DND-41 (cell line): Measurements from ENCODE around the gene PREX1.

Experiments
- ATAC-seq: fragments of 200-7000 bp; cut with Tn5 transposase; 3 replicates; pipeline ENCODE4 v1.9.1; 2021; ENCODE audit warnings: low read depth; ENCODE audit not compliant: insufficient read depth
- DNase-seq: peaks from one replicate; pipeline ENCODE4 v3.0.0-alpha.2; 2020
- H2AFZ ChIP-seq: 2 replicates; pipeline ENCODE4 v1.6.0; 2012; ENCODE audit warnings: low read depth, low read length
- H3K27ac ChIP-seq: 2 replicates; pipeline ENCODE4 v1.5.1; 2012; ENCODE audit warnings: low read length, inconsistent platforms
- H3K27me3 ChIP-seq: fragments of 200-600 bp; sonication (generic); 2 replicates; pipeline ENCODE4 v1.6.0; 2012; ENCODE audit warnings: low read length, mild to moderate bottlenecking, inconsistent platforms; ENCODE audit not compliant: insufficient read depth, poor library complexity
- H3K36me3 ChIP-seq: 2 replicates; pipeline ENCODE4 v1.5.1; 2012; ENCODE audit warnings: low read length, inconsistent platforms; ENCODE audit not compliant: insufficient read depth
- H3K4me1 ChIP-seq: 2 replicates; pipeline ENCODE4 v1.5.1; 2012; ENCODE audit warnings: mild to moderate bottlenecking, low read length; ENCODE audit not compliant: insufficient read depth
- H3K4me2 ChIP-seq: 2 replicates; pipeline ENCODE4 v1.6.0; 2012; ENCODE audit warnings: mild to moderate bottlenecking, moderate library complexity, low read length, inconsistent platforms; ENCODE audit not compliant: insufficient read depth
- H3K4me3 ChIP-seq, 2 experiments: fragments of 200-600 bp in 1 of 2; shearing (Covaris generic) in 1 of 2; 2 replicates each; pipeline ENCODE4 v1.5.1; 2012 to 2016; ENCODE audit warnings: inconsistent platforms in 2 of 2, low read length in 2 of 2, mild to moderate bottlenecking in 2 of 2, low read depth in 1 of 2, moderate library complexity in 1 of 2
- H3K79me2 ChIP-seq: 2 replicates; pipeline ENCODE4 v1.6.0; 2012; ENCODE audit warnings: low read length, inconsistent platforms; ENCODE audit not compliant: insufficient read depth
- H3K9ac ChIP-seq: 2 replicates; pipeline ENCODE4 v1.6.0; 2012; ENCODE audit warnings: low read depth, mild to moderate bottlenecking, inconsistent platforms, low read length, moderate library complexity
- H3K9me3 ChIP-seq: 2 replicates; pipeline ENCODE4 v1.5.1; 2012; ENCODE audit warnings: low read length, moderate library complexity, mild to moderate bottlenecking, inconsistent platforms; ENCODE audit not compliant: insufficient read depth, severe bottlenecking
- H4K20me1 ChIP-seq: 2 replicates; pipeline ENCODE4 v1.6.0; 2012; ENCODE audit warnings: low read length; ENCODE audit not compliant: insufficient read depth
- CTCF ChIP-seq: IDR thresholded peaks from 2 replicates; pipeline ENCODE4 v1.5.1; 2012; ENCODE audit warnings: borderline replicate concordance, low read length, moderate library complexity, mild to moderate bottlenecking; ENCODE audit not compliant: poor library complexity, severe bottlenecking; ENCODE audit errors: extremely low read depth
- EZH2 ChIP-seq: IDR thresholded peaks from 3 replicates; pipeline ENCODE4 v1.6.1; 2012; ENCODE audit warnings: borderline replicate concordance, low read depth, mild to moderate bottlenecking, moderate library complexity, low read length, inconsistent platforms; ENCODE audit not compliant: severe bottlenecking

The PREX1 gene

GRCh38 chr20:48721324-48722001 is 106.3 kb downstream of the PREX1 start:
- Histone ChIP-seq H3K36me3 (no peaks in the 10 kb centered on the region), H3K27me3 (no peaks in the 10 kb centered on the region), H3K4me2 (no peak overlapping the region), H2AFZ (no peak overlapping the region), H3K4me3 (no peak overlapping the region), H3K9me3 (no peaks in the 10 kb centered on the region), H3K79me2 (no peaks in the 10 kb centered on the region), H3K27ac (no peak overlapping the region), H4K20me1 (no peaks in the 10 kb centered on the region), H3K4me1 (peaks cover 32% of the 10 kb centered on the region), H3K9ac (no peak overlapping the region)
- ATAC-seq = no peak
- no peak for TF ChIP-seq CTCF
- TF ChIP-seq EZH2 = no peak
- DNase-seq = no peak

GRCh38 chr20:48720256-48720985 is 107.4 kb downstream of the PREX1 start:
- H4K20me1 ChIP-seq = no peaks in the 10 kb centered on the region

GRCh38 chr20:48719598-48720255 is 108.1 kb downstream of the PREX1 start:
- Histone ChIP-seq H3K4me3 (no peak overlapping the region), H3K27ac (peak overlapping the region; percentile 42; the same call in 1 of the 2 replicates), H3K79me2 (no peaks in the 10 kb centered on the region), H3K36me3 (no peaks in the 10 kb centered on the region), H2AFZ (no peak overlapping the region), H4K20me1 (no peaks in the 10 kb centered on the region), H3K9me3 (no peaks in the 10 kb centered on the region), H3K4me1 (peaks cover 47% of the 10 kb centered on the region), H3K9ac (no peak overlapping the region), H3K27me3 (no peaks in the 10 kb centered on the region), H3K4me2 (no peak overlapping the region; the same call in 1 of the 2 replicates)
- ATAC-seq (no peak), DNase-seq (no peak)
- TF ChIP-seq CTCF = no peak

More at GRCh38 chr20:48720256-48720985, 107.4 kb downstream of the PREX1 start:
- no peaks in the 10 kb centered on the region for H3K79me2 ChIP-seq
- H3K27ac ChIP-seq = peak overlapping the region; percentile 7; the same call in 1 of the 2 replicates
- H3K9ac ChIP-seq = no peak overlapping the region
- no peaks in the 10 kb centered on the region for H3K9me3 ChIP-seq
- DNase-seq (no peak), ATAC-seq (no peak)
- no peaks in the 10 kb centered on the region for H3K36me3 ChIP-seq
- no peak overlapping the region for H3K4me2 ChIP-seq
- no peak overlapping the region for H3K4me3 ChIP-seq
- H2AFZ ChIP-seq = no peak overlapping the region
- peaks cover 43% of the 10 kb centered on the region for H3K4me1 ChIP-seq
- no peaks in the 10 kb centered on the region for H3K27me3 ChIP-seq
- no peak for TF ChIP-seq CTCF
- TF ChIP-seq EZH2 = no peak
